Amniotic epithelial cell (primary cell): ENCODE measurements around the gene ZNF157.
"Not testable (repeated sequence)": the region's sequence is repeated elsewhere in the genome, so short reads cannot be mapped to it uniquely, and the experiment has no call there.

Experiments used
- DNase-seq: peaks from one replicate; pipeline ENCODE4 v3.0.0-alpha.2; 2010; ENCODE audit warnings: low read depth

ZNF157 gene

DNA sequence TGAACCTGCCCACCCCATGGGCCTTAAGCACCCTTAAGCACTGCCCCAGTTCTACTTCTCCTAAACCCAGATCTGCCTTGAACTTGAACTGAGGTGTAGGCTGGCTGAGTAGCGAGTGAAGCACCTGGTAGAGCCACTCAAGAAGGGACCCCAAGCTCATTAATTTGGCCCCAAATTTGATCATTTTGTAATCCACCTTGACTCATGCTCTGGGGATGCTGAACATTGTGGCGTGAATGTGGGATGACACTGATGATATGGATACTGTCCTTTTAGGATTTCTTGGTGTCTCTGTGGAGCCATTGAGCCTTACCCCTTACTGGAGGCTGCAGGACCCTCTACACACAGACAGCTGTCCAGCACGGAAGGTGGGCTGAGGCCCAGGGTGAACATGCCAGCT is at the start of gene ZNF157:
Gene ZNF157, plus strand, starts transcription at position 301 of the 400 bp plus-strand sequence. Its CDS starts 91 bp downstream, at position 392.
- no peak for DNase-seq

DNA sequence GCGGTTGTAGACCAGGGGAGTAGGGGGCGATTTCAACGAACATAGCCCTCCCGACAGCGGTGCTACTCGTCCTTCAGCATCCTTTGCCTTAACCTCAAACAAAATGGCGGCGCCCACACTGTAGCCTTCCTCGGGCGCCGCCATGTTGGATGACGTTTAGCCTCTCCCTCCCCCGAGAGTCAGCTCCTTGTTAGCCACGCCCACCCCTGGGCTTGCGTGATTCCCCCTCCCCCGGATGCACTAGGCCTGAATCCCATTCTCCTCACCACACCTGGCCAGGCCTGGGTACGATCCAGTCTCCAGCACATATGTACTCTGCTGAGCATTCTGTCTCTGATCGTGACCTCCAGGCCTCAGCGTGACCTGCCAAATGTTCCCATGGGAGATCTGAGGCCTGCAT is 49.0 kb upstream of the ZNF157 start:
- peak; percentile 80 for DNase-seq

DNA sequence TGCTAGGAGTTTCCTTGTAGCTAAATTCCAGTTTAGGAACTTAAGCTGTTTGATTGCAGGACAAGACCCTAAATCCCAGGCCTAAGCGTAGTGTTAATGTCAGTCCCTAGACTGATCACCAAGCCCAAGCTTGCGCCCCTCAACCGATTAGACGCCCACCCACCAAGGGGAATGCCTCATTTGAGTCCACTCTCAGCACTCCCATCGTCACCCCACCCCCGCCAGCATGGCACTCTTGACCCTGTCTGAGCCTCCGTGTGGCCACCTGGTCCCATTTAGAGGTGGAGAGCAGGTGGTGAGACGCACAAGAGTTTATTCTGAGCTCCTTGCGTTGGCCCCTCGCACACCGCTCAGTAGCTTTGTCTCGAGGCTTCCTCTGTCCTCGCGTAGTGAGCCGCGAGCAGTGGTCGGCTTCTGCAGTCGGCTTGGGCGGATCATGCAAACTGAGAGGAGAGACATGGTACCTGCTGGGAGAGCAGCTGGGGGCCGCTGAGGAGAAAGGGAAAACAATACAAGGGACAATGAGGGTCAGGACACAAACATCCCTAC is 48.5 kb upstream of the ZNF157 start:
- DNase-seq, result no peak

DNA sequence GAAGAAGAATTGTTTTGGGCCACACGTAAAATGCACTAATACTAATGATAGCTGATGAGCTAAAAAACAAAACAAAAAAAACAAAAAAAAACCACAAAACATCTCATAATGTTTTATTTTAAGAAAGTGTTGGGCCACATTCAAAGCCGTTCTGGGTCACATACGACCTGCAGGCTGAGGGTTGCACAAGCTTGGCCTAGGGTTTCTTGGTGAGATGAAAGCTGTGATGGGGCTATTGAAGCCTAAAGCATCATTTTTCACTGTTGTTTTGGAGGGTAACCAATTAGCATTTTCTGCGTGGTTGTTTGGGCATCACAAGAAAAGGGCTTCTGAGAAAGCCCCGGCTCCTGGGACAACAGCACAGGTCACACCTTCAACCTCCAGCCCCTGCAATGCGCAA is 42.5 kb upstream of the ZNF157 start:
- no peak for DNase-seq

DNA sequence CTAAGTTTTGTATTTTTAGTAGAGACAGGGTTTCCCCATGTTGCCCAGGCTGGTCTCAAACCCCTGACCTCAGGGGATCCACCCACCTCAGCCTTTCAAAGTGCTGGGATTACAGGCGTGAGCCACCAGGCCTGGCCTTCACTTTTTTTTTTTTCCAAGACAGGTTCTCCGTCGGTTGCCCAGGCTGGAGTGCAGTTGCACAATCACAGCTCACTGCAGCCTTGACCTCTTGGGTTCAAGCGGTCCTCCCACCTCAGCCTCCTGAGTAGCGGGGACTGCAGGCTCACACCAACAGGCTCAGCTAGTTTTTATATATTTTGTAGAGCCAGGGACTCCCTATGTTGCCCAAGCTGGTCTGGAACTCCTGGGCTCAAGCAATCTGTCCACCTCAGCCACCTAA is 37.6 kb upstream of the ZNF157 start:
- not testable (repeated sequence) for DNase-seq

DNA sequence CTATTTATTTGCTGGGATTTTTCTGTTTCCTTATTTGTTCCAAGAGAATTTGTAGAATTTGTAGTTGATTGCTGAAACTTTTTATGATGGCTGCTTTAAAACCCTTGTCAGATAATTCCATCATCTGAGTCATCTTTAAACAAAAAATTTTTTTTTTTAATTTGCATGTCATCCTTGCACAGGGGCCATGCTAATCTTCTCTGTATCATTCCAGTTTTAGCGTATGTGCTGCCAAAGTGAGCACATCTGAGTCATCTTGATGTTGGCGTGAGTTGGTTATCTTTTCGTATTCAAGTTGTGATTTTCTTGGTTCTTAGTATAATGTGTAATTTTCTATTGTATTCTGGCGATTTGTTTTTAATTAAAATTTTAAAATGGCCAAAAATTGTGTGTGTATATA is 18.7 kb upstream of the ZNF157 start:
- DNase-seq, result peak; percentile 83

DNA sequence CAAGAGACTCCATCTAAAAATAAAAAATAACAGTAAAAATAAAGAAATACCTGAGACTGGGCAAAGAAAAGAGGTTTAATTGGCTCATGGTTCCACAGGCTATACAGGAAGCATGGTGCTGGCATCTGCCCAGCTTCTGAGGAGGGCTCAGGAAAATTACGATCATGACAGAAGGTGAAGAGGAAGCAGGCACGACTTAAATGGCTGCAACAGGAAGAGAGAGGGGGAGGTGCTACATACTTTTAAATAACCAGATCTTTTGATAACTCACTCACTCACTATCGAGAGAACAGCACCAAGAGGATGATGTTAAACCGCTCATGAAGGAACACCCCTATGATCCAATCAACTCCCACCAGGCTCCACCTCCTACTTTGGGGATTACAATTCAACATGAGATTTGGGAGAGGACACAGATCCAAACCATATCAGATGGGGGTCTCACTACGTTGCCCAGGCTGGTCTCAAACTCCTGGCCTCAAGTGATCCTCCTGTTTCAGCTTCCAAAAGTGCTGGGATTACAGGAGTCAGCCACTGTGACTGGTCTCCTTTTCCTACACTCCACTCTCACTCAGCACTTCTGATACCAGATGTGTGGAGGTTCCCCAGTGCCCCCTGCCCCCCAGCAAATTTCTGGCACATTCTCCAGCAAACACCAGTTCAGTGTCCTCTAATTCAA is 11.9 kb upstream of the ZNF157 start:
- no peak for DNase-seq

DNA sequence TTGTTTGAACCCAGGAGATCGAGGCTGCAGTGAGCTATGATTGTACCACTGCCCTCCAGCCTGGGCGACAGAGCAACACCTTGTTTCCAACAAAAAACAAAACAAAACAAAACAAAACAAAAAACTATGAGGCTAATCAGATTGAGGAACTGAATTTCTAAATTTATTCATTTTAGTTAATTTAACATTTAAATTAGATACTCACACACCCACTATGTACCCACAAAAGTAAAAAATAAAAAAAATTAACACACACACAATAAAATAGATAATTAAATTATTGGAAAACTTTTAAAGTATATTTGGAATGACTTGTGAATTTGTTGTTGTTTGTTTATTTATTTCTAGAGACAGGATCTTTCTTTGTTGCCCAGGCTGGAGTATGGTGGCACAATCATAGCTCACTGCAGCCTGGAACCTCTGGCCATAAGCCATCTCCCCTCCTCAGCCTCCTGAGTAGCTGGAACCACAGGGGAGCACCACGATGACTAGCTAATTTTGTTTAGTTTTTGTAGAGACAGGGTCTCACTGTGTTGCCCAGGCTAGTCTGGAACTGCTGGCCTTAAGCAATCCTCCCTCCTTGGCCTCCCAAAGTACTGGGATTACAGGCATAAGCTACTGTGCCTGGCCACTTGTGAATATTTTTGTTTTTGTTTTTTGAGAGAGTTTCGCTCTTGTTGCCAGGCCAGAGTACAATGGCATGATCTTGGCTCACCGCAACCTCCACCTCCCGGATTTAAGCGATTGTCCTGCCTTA is 9.8 kb upstream of the ZNF157 start:
- DNase-seq, result no peak

DNA sequence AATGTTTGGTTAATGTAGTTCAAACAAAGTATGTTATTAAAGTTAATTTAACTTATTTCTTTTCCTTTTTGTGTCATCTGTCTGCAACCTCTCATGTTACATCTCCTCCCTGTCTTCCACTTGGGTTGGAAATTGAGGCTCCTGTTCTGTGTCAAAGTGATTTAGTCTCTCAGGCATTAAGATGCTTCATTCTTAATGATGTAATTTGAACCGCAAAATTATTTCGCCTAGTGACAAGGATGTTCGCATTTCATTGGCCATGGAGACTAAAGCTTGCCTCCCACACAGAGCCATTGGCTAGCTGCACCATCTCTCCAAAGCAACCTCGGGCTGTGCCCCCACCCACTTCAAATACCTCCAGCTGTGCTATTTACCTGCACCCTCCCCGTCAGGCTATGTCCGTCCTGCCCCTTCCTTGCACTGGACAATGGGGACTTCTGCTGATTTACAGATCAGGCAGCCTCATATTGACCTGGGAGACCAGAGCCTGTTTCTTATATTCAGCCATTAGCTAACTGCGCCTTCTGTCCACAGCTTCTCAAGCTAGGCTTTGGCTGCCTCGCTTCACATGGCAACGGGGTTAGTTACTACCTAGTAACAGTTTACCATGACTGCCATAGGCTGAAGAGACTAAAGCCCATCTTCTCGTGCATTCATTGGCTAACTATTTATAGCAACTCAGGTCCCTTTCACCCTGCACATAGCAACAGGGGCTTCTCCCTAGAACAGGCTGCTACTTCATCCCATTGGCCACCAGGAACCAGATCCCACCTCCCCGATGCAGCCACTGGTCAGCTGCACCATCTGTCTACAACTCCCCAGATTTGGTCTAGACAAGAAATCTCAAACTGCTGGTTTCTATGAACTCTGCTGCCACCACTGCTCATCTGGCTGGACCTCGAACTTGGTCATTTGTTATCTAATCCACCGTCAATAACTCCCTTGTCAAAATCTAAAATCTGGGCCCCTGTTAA is 8.6 kb upstream of the ZNF157 start:
- peak; percentile 99 for DNase-seq

DNA sequence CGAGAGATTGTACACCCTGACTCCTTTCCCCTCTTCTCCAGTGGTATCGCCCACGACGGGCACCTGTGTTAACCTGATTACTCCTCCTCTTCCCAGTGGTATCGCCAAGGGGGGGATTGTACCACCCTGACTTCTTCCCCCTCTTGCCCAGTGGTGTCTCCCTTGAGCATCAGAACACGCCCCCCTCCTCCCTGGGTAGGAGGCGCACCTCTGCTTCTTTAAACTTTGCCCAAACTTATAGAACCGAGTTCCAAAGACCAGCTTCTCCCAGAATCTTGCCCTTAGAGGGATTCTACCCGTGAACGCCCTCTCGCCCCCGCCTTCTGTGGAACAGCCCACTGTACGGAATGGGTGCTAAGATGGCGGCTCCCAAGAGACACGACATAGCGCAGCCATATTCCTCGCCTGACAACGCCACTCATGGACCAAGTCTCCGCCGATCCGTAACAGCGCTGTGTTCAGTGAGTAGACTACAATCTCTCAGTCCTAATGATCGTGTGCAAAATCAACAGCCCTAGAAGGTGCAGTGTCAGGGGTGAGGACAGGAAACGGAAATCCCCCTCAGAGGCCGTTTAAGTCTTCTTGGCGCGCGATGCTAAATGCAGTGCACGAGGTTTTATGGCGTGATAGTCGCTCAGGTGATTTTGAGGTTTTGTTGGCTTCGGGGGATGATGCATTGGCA is 4.2 kb upstream of the ZNF157 start:
- peak; percentile 74 for DNase-seq

DNA sequence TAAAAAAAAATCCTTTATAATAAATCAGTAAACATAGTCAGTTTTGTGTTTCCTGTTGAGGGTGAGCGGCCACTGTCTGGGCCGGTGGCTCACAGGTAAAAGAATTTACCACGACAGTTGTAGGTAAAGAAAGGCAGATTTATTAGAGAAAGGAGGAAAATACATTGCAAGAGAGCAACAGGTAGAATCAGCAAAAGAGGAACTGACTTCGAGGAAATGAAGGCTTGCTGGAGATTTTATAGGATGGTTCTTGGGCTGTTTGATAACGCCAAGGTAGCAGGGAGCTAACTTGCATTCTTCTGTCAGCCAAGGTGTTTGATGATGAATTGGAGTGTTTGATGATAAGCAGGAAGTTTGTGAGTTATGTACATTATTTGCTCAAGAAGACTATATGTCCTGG is 2.8 kb downstream of the ZNF157 start:
- no peak for DNase-seq

DNA sequence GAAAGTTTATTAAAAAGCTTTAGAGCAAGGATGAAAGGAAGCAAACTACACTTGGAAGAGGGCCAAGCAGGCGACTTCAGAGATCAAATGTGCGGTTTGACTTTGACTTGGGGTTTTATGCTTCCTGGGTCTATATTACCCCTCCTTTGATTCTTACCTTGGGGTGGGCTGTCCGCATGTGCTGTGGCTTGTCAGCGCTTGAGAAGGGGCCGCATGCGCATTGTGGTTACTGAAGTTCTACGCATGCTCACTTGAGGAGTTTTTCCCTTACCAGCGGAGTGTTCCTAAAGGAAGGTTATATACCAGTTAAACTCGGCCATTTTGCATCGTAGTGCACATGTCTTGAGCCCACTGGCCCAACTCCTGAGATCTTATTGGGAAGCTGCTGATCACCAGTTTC is 9.9 kb downstream of the ZNF157 start:
- no peak for DNase-seq

DNA sequence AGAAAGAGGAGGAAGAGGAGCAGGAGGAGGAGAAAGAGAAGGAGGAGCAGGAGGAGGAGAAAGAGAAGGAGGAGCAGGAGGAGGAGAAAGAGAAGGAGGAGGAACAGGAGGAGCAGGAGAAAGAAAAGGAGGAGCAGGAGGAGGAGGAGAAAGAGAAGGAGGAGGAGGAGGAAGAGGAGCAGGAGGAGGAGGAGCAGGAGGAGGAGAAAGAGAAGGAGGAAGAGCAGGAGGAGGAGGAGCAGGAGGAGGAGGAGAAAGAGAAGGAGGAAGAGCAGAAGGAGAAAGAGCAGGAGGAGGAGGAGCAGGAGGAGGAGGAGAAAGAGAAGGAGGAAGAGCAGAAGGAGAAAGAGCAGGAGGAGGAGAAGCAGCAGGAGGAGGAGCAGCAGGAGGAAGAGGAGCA is 10.5 kb downstream of the ZNF157 start:
- peak; percentile 20 for DNase-seq

DNA sequence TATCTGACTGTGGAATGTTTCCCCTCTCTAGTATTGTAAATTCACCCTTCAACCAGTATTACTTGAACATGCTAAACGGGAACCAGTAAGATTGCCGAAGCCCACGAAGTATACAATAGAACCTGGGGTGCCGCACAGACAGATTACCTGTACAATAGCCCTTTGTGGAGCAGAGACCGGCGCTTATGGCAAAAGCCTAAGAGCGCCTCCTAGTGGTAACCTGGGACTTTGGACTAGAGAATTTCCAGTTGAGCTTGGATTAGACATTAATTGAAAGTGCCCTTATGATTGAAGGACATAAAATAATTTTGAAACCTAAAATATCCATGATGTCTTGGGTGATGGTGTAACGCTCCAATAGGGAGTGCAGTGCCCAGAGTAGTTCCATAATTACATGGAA is 14.1 kb downstream of the ZNF157 start:
- peak; percentile 52 for DNase-seq

DNA sequence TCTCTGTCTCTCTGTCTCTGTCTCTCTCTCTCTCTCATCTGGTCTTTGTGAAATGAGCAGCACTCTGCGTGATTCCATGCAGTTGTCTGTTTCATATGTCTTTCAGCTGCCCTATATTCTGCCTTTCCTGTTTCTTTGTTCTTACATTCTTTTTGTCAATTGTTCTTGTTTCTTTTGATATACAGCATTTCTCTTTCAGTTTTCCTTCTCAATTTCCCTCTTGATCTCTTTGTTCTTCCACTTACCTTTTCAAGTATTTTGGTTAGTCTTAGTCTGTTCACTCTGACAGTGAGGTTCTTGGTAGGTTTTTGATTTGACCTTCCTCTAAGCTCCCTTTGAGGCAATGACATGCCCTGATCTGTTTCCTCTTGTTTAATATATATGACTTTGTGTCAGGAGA is 20.4 kb downstream of the ZNF157 start:
- no peak for DNase-seq

DNA sequence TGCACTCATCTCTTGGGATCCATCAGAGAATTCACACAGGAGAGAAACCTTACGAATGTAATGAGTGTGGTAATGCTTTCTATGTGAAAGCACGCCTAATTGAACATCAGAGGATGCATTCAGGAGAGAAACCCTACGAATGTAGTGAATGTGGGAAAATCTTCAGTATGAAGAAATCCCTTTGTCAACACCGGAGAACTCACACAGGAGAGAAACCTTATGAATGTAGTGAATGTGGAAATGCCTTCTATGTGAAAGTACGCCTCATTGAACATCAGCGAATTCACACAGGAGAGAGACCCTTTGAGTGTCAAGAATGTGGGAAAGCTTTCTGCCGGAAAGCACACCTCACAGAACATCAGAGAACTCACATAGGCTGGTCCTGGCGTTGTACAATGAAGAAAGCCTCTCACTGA is 42.8 kb downstream of the ZNF157 start:
- no peak for DNase-seq

DNA sequence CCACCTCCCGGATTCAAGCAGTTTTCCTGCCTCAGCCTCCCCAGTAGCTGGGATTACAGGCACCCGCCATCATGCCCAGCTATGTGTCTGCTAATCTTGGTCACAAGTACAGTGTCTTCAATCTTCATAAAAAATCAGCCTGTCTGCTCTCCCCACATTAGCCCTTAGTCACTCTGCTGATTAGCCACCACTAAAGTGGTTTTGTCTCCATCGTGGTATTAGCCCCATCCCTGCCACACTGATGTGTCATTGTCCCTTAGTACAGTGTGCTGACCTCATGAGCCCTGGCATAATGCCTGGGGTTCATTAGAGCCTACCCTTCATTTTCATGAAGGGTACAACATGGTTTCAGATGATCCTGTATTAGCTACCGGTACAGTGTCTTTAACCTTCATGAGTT is 49.9 kb downstream of the ZNF157 start:
- DNase-seq, result no peak

DNA sequence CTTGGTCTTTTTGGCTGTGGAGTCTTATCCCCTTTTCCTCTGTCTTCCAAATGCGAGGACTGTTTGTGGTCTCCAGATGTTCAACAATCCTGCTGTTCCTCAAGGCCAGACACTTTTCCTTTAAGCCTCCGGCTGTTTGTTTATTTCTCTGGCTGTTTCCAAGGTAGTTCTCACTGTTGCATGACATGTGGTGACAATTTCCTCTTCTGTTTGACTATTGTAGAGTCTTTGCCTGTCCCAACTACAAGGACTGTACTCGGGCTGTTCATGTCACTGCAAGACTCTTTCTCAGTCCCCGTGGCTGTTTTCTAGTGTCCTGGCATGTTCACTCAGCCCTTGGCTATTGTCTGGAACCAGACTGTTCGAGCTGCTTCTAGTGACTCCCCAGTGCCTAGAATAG is 50.6 kb downstream of the ZNF157 start:
- DNase-seq, result no peak

DNA sequence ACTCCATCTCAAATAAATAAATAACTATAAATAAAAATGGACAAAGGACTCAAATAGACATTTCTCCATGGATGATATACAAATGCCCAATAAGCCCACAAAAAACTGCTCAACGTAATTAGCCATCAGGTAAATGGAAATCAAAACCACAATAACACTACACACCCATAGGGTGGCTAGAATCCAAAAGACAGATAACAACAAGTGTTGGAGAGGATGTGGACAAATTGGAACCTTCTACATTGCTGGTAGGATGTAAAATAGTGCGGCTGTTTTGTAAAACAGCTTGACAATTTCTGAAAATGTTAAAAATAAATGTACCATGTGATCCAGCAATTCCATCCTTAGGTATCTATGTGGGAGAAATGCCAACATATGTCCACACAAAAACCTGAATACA is 52.1 kb downstream of the ZNF157 start:
- DNase-seq, result no peak

DNA sequence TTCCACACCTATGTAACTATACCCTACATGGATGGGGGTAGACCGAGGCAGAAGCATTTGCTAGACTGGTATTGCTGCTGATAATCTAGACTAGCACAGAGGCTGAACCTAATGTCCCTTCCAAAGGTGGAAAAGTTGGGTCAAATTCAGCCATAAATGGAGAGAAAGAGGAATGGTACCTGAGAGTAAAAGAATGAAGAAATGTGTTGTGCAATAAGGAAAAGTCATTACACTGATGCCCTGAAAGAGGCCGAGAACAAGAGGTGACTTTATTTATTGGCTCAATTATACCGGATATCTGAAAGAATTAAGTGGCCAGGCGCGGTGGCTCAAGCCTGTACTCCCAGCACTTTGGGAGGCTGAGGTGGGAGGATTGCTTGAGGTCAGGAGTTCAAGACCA is 60.5 kb downstream of the ZNF157 start:
- no peak for DNase-seq

DNA sequence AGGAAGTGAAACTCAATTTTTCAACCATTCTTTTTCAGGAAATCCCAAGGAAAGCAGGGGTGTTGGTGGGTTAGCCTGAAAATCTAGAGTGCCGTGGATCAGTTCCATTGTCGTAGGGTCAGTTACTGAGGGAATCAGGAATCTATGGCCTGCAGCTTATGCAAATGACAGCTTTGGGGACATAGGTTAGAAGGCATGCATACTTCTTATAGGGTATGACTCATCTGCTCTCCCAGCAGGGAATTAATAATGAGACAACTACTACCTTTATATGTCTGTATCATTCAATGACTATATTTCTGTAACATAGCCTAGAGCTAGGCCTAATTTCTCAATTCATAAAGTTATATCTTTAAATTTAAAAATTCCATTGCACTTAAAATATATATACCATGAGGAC is 76.1 kb downstream of the ZNF157 start:
- DNase-seq, result no peak

DNA sequence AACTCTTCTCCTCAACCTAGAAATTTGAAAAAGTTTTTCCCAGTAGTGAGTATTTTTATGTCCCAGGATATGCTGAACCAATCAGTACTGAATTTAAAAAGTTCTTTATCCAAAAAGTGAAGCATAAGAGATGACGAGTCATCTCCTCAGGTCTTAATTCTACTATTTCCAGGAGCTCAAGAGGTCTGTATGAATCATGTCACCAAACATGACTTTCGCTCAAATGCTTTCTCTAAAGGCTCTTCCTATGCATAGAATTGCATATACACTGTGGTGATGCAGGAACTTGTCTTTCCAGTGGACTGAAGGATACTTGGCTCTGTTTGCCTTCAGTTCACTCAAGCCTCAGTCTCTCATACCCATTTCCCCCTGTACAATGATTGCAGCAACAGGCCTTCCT is 76.6 kb downstream of the ZNF157 start:
- DNase-seq, result no peak
